SK-N-SH (cell line): ENCODE results near the gene FLAD1. TPM values are rescaled to one million over a fixed set of nuclear protein-coding genes. Genes with fewer than 3 reads are reported as not detected.

Experiments
- CTCF ChIA-PET: fragments of 300-600, 350-600 bp; formaldehyde crosslinking; extraction: SDS; loops from one replicate; lab custom pipeline; 2021; lab: Yijun Ruan, JAX
- POLR2A ChIA-PET: fragments of 350-600 bp; sonication (Branson Sonifier 250); formaldehyde crosslinking; extraction: SDS; loops from one replicate; lab custom pipeline; 2020; ENCODE audit warnings: antibody characterized with exemption, inconsistent platforms; lab: Yijun Ruan, JAX
- DNase-seq: peaks from one replicate; pipeline ENCODE4 v3.0.0; 2012
- H2AFZ ChIP-seq: fragments of 200-600 bp; sonication (generic); 2 replicates; pipeline ENCODE4 v1.8.1; 2016; ENCODE audit warnings: antibody characterized with exemption, mild to moderate bottlenecking, low read depth
- H3F3A ChIP-seq: fragments of 200-600 bp; sonication (generic); replicated peaks from 2 replicates; pipeline ENCODE3; 2016; ENCODE audit warnings: antibody characterized with exemption, mild to moderate bottlenecking; ENCODE audit not compliant: insufficient read depth
- H3K27ac ChIP-seq, 2 experiments: fragments of 200-500 bp in 1 of 2; fragments of 200-600 bp in 1 of 2; sonication (Bioruptor generic) in 1 of 2; sonication (generic), shearing (Covaris generic) in 1 of 2; 2 replicates each; pipeline versions ENCODE4 v1.5.1 to v1.6.1; 2014 to 2016; ENCODE audit warnings: low read depth in 2 of 2, inconsistent platforms in 1 of 2, low read length in 1 of 2, mild to moderate bottlenecking in 1 of 2, mixed read lengths in 1 of 2
- H3K27me3 ChIP-seq: fragments of 200-600 bp; sonication (generic), shearing (Covaris generic); 2 replicates; pipeline ENCODE4 v1.6.1; 2016; ENCODE audit warnings: mixed run types; ENCODE audit not compliant: insufficient read depth
- H3K36me3 ChIP-seq, 2 experiments: fragments of 200-500 bp in 1 of 2; fragments of 200-600 bp in 1 of 2; sonication (Bioruptor generic) in 1 of 2; sonication (generic) in 1 of 2; replicated peaks in 1 of 2; 2 replicates each; pipeline versions ENCODE3 to v1.5.1; 2014 to 2016; ENCODE audit warnings: low read length in 1 of 2, mild to moderate bottlenecking in 1 of 2; ENCODE audit not compliant: insufficient read depth in 2 of 2, control insufficient read depth in 1 of 2
- H3K4me1 ChIP-seq, 2 experiments: fragments of 200-500 bp in 1 of 2; fragments of 200-600 bp in 1 of 2; sonication (Bioruptor generic) in 1 of 2; sonication (generic), shearing (Covaris generic) in 1 of 2; 2 replicates each; pipeline versions ENCODE4 v1.5.1 to v1.6.1; 2014 to 2016; ENCODE audit warnings: low read depth in 1 of 2, low read length in 1 of 2, mixed run types in 1 of 2; ENCODE audit not compliant: insufficient read depth in 2 of 2, control insufficient read depth in 1 of 2
- H3K4me2 ChIP-seq: fragments of 200-600 bp; sonication (generic), shearing (Covaris generic); 2 replicates; pipeline ENCODE4 v1.6.1; 2017; ENCODE audit warnings: mixed run types
- H3K4me3 ChIP-seq, 2 experiments: fragments of 200-500 bp in 1 of 2; fragments of 200-600 bp in 1 of 2; sonication (Bioruptor generic) in 1 of 2; sonication (generic), shearing (Covaris generic) in 1 of 2; 2 replicates each; pipeline versions ENCODE4 v1.5.1 to v1.8.1; 2014 to 2016; ENCODE audit warnings: low read depth in 2 of 2, inconsistent platforms in 1 of 2, low read length in 1 of 2, mild to moderate bottlenecking in 1 of 2, mixed read lengths in 1 of 2, moderate library complexity in 1 of 2
- H3K79me2 ChIP-seq: fragments of 200-600 bp; sonication (generic); 2 replicates; pipeline ENCODE4 v1.8.1; 2017; ENCODE audit warnings: mild to moderate bottlenecking; ENCODE audit not compliant: insufficient read depth
- H3K9ac ChIP-seq: fragments of 200-600 bp; sonication (generic); 2 replicates; pipeline ENCODE4 v1.6.1; 2017; ENCODE audit warnings: mixed run types
- H3K9me2 ChIP-seq: fragments of 200-600 bp; sonication (generic); 2 replicates; pipeline ENCODE4 v1.6.1; 2017; ENCODE audit warnings: mixed run types
- H3K9me3 ChIP-seq: fragments of 200-600 bp; sonication (generic); 2 replicates; pipeline ENCODE4 v1.6.1; 2017; ENCODE audit warnings: mixed run types, mild to moderate bottlenecking, moderate library complexity
- H4K20me1 ChIP-seq: fragments of 200-600 bp; sonication (generic); 2 replicates; pipeline ENCODE4 v1.6.1; 2017; ENCODE audit warnings: mild to moderate bottlenecking, mixed run types; ENCODE audit not compliant: insufficient read depth
- CHD2 ChIP-seq: fragments of 150-350 bp; IDR thresholded peaks from 2 replicates; pipeline ENCODE4 v1.6.1; 2018; ENCODE audit warnings: low read length; ENCODE audit not compliant: partially characterized antibody
- EZH2phosphoT487 ChIP-seq: fragments of 200-600 bp; sonication (generic); IDR thresholded peaks from 2 replicates; pipeline ENCODE4 v1.6.1; 2017; ENCODE audit warnings: low read depth, mixed run types, mild to moderate bottlenecking, antibody characterized with exemption, moderate library complexity, borderline replicate concordance
- FOSL2 ChIP-seq: IDR thresholded peaks from 2 replicates; pipeline ENCODE4 v1.4.0; 2012; ENCODE audit warnings: low read depth, mild to moderate bottlenecking, moderate library complexity, borderline replicate concordance
- GATA2 ChIP-seq: sonication (generic); formaldehyde crosslinking; IDR thresholded peaks from 2 replicates; pipeline ENCODE4 v1.5.0; 2020; ENCODE audit warnings: mild to moderate bottlenecking, missing genetic modification reagents
- IRF3 ChIP-seq: fragments of 150-350 bp; IDR thresholded peaks from 2 replicates; pipeline ENCODE4 v1.6.1; 2016; ENCODE audit warnings: mild to moderate bottlenecking, low read depth, low read length
- MXI1 ChIP-seq: IDR thresholded peaks from 2 replicates; pipeline ENCODE4 v1.6.1; 2012; ENCODE audit warnings: mild to moderate bottlenecking, low read depth, low read length, improper control_type of control experiment
- NRF1 ChIP-seq: IDR thresholded peaks from 2 replicates; pipeline ENCODE4 v1.6.1; 2012; ENCODE audit warnings: low read depth, mild to moderate bottlenecking, low read length
- RAD21 ChIP-seq: IDR thresholded peaks from 2 replicates; pipeline ENCODE4 v1.6.1; 2012; ENCODE audit warnings: mild to moderate bottlenecking, low read length
- TEAD4 ChIP-seq: IDR thresholded peaks from 2 replicates; pipeline ENCODE4 v1.4.0; 2012; ENCODE audit warnings: mild to moderate bottlenecking, borderline replicate concordance; ENCODE audit not compliant: insufficient read depth
- USF2 ChIP-seq: fragments of 150-350 bp; IDR thresholded peaks from 2 replicates; pipeline ENCODE4 v1.6.1; 2017; ENCODE audit warnings: antibody characterized with exemption, low read length, low read depth, borderline replicate concordance
- YY1 ChIP-seq: IDR thresholded peaks from 2 replicates; pipeline ENCODE4 v1.4.0; 2012; ENCODE audit warnings: low read depth, mild to moderate bottlenecking
- ZBTB33 ChIP-seq: IDR thresholded peaks from 2 replicates; pipeline ENCODE4 v1.4.0; 2012; ENCODE audit warnings: low read depth, borderline replicate concordance
- WGBS: methylation state at CpG from one replicate; pipeline ENCODE4 v1.1.6; 2017; ENCODE audit warnings: low lambda C conversion rate; 5-methylcytosine and 5-hydroxymethylcytosine counted together
- polyA plus RNA-seq, 3 experiments: library from polyadenylated mRNA; depleted of rRNA; stranded (reverse); fragments of >200 nt; gene quantifications; 2 replicates each; pipeline ENCODE4 v1.2.3, GENCODE V29; 2012

Gene FLAD1
- polyA plus RNA-seq, 1 of the 3 experiments (the other 2 are of a cell fraction): 50.8 TPM

- TF ChIP-seq USF2: no peak
- TF ChIP-seq NRF1: no peak
- no peak for TF ChIP-seq IRF3
- TF ChIP-seq YY1: no peak
- no peak for TF ChIP-seq TEAD4
- no peak for TF ChIP-seq FOSL2
Measured at GRCh38 chr1:155006601-155007101, 23.5 kb downstream of the FLAD1 start (continued).

GRCh38 chr1:155007251-155007828 is 24.2 kb downstream of the FLAD1 start:
- DNase-seq: no peak
- Histone ChIP-seq H3K4me3 (no peak overlapping the region), H2AFZ (no peak overlapping the region), H3K4me1 (peaks cover 10 to 27% of the 10 kb centered on the region in 2 experiments), H3K27me3 (no peaks in the 10 kb centered on the region), H4K20me1 (peaks cover 3% of the 10 kb centered on the region; the same call in 1 of the 2 replicates), H3K36me3 (peaks cover 0 to 5% of the 10 kb centered on the region in 2 experiments), H3K9me2 (no peaks in the 10 kb centered on the region), H3F3A (peaks cover 8% of the 10 kb centered on the region), H3K79me2 (peaks cover 33% of the 10 kb centered on the region), H3K27ac (no peak overlapping the region), H3K9me3 (no peaks in the 10 kb centered on the region), H3K4me2 (no peak overlapping the region)
- POLR2A ChIA-PET: no interaction called here
- CTCF ChIA-PET: interaction anchor here (1.1 to 4.4 kb wide), 7 partner anchors 8 to 84 kb away, joined by 3 to 37 read pairs (median 6); partner anchors contain the start of gene ADAM15
- 97% methylated on average over 4 of the region's 6 CpGs for WGBS
- TF ChIP-seq MXI1 (no peak), EZH2phosphoT487 (no peak), YY1 (no peak), ZBTB33 (no peak), GATA2 (CRISPR knock-in tag) (no peak), RAD21 (no peak), CHD2 (no peak)
- TF ChIP-seq, all 33 proteins: peak for 0
- H3K9ac ChIP-seq: no peak overlapping the region
